Hematopoietic multipotent progenitor cell treated with erythropoietin and hydrocortisone succinate and interleukin-3 and kit ligand, for 4 days (in vitro differentiated cells): ENCODE data around the gene TNKS1BP1.
"Not testable (repeated sequence)": the region's sequence is repeated elsewhere in the genome, so short reads cannot be mapped to it uniquely, and the experiment has no call there.

ENCODE experiments used
- DNase-seq: peaks from one replicate; pipeline ENCODE4 v3.0.0-alpha.2; 2015

TNKS1BP1 gene

DNA sequence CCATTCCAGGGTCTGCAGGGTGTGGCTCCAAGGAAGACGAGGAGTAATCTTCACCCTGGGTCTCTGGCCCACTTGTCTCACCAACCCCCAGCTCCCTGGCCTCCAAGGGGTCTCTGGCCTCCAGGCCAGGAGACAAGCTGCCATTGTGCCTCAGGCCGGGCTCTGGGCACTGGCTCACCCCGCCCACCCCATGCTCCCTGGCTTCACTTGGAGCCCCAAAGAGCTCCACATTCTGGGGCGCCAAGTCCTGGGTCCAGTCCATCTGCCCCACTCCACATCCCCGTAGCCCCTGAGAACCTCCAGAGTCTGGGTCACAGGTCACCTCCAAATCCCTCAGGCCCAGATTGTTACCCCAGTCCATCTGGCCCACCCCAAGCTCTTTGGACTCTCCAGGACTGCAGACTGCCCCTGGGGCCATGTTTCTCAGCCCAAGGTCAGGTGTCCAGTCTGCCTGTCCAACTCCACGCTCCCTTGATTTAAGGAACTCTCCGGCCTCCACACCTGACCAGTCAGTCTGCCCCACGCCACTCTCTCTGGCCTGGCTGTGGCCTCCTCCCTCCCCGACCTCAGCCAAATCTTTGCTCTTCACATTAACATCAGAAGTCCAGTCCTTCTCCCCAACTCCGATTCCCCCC lies 16.2 kb downstream of the TNKS1BP1 start:
- DNase-seq = no peak

DNA sequence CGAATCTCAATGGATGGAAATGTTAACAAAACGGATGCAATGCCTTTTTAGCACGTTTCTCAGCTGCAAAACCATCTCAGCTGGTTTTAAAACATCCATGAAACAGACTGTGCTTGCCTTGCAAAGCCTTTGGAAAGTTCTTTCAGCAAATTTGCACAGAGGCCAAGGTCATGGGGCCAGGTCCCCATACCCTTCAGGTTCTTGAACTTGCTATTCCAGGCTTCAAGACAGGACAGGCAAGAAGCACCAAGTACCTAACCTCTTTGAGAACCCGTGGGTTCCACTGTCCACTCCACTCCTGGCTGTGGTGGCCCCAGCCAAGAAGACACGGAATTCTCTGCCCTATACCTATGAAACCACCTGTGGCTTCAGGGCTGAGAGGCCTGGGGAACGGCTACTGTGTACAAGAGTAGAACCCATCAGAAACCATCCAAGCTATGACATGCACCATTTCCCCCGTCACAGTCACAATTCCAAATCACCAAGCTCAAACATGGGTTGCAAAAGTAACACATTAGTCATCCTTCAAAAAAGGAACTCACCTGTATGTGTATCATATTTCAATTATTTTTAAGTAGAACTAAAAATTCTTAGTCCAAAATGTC lies 17.0 kb downstream of the TNKS1BP1 start:
- DNase-seq = no peak

DNA sequence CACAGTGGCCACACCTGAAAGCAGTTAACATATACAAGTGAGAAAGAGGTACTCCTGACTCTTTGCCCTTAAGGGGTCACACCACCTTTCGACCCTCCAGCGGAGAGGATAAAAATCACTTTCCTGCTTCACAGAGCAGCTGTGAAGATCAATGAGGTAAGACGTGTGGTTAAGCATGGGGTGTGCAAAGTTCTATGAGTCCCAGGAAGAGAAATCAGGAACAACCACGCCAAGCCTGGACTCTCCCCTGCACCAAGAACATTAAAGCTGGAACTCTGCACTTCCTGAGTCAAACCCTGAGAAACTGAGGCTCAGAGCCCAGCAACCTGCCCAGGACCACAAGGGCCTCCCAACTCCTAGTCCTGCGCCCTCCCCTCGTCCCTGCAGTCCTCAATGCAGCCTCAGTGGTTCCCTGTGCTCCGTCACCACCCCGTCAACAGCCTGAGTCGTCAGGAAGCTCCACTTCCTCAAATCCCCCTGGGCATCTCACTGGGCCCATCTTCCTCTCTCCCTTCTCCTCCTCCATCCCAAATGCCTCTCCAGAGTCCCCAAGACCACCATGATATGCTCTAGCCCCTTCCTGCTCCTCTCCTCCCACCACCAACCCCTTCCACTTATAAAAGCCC lies 17.7 kb downstream of the TNKS1BP1 start:
- DNase-seq = no peak

DNA sequence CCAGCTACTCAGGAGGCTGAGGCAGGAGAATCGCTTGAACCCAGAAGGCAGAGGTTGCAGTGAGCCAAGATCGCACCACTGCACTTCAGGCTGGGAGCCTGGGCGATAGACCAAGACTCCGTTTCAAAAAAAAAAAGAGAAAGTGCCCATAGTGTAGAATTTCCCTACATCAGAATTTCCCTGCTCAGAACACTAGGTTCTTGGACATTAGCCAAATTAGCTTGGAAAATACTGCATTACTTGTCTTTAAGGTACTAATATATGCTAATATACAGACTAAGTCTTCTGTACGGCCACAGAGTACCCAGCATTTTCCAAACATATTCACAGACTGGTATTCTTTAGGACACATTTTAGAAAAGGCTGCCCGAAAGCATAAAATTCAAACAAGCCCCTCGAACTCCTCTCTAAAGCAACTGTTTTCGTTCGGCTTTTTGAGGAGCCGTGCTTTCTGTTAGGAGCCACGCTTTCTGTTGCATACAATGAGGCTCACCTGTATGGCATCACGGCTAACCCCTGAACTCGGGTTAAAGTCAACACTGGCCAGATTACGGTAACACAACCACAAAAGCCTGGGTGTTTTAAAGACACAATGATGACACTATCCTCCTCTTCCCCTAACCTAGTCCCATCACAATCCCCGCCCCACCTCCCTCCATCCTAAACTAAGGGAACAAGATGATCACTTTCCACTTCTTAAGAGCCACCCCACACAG lies 18.4 kb downstream of the TNKS1BP1 start:
- no peak for DNase-seq

DNA sequence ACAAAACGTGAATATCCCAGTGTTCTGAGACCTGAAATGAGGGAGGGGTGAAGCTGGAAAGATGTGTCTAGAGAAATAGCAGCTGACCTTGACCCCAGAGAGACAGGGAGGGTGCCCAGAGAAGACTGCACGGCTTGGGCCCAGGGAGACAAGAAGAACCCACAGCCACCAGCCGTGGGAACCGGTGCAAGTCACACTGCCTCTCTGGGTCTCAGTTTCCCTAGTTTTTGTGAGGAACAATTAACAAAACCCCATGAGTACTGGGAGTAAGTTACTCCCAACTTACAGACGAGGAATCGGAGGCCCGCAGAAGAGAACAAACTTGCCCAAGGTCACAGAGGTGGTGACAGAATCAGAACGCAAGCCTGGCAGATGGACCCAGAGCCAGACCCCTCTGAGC lies 19.2 kb downstream of the TNKS1BP1 start:
- DNase-seq = no peak

DNA sequence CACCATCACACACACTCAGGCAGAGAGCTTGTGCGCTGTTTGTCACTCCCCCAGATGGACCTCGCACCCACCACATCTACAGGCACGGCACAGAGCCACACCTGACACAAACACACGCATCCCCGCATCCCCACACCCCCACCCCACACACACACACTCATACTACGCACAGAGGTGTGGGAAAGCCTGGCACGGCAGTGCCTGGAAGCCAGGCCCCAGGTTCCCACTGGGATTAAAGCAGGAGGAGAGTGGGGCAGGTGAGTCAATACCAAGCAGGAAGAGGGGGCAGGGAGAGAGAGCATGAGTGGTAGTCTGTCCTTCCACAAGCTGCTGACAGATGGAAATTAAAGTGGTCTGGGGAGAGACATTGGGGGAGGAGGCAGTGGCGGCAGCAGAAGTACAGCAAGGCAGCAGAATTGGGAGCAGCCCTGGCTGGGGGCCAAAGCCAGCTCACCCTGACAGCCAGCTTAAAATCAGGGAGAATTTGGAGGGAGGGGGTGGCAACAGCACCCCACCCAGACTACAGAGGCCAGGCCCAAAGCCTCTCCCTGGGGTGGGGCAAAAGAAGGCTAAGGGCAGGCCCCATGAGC lies 20.7 kb downstream of the TNKS1BP1 start:
- peak; percentile 31 for DNase-seq

DNA sequence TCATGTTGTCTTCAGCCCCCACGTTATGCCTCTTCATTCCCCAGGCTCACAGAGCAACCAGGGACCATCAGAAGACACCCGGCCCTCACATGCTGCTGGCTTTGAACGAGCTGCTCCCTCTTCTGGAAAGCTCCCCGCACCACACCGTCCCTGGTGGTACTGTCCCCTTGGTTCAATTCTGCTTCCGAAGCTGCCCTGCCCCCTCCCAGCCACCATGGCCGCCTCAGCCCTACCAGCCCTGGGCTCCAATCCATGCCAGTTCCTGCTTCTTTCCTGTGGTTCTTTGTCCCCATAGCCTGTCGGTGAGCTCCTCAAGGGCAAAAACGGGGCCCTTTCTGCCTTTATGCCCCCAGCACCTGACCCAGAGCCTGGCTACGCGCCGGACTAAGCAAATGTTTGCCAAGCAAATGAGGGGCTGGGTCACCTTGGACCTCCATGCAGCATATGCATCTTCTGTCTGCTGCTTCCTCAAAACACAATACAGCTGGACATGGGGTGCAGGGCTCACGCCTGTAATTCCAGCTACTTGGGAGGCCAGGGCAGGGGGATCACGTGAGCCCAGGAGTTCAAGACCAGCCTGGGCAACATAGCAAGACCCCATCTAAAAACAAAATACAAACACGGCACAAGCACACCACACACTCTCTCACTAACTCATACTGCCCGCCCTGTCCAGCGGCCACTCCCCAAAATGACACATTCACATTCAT lies 21.3 kb downstream of the TNKS1BP1 start:
- no peak for DNase-seq

DNA sequence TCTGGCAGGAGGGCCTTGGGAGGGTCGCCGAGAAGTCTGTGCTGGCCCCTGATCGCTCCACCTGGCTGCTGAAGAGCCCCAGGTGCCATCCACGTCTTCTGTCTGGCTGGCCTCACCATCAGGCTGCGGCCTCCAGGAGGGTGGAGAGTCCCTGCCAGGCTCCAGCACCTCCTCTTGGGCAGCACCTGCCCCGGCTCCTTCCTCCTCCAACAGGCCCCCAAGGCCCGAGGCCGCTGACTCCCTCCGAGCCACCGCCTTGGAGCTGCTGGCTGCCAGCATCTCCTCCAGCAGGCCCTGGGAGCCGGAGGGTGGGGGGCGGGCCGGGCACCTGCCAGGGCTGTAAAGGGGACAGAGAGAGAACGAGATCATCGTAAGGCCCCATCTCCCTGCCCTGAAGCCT lies 22.3 kb downstream of the TNKS1BP1 start:
- no peak for DNase-seq

DNA sequence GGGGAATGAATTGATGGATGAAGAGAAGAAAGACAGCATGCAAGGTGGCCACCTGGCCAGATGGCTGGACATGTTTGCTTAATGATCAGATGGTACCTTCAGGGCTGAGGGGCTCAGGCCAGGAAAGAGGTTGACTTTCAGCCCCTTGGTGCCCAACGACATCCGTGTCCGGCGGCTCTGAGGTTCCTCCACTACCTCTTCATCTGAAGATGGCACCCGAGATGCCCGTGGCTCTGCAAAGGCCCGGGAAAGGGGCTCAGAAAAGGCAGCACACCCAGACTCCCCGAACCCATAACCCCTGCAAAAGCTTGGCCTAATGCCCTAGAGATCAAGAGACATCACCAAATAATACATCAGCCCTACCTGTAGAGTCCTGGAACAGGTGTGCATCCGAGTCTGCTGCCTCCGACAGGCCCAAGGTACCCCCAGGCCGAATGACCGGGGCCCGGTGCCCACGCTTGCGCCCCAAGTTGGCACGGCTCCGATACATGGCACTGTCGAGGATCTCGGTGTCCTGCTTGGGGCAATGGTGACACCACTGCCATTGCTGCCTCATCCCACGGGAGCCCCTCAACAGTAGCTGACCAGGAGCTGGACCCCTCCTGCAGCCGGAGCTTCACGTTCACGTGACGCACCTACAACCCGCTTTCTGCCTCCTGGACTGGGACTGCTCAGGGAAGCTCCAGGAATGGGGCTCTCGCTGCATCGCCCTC lies 22.9 kb downstream of the TNKS1BP1 start:
- DNase-seq = no peak

DNA sequence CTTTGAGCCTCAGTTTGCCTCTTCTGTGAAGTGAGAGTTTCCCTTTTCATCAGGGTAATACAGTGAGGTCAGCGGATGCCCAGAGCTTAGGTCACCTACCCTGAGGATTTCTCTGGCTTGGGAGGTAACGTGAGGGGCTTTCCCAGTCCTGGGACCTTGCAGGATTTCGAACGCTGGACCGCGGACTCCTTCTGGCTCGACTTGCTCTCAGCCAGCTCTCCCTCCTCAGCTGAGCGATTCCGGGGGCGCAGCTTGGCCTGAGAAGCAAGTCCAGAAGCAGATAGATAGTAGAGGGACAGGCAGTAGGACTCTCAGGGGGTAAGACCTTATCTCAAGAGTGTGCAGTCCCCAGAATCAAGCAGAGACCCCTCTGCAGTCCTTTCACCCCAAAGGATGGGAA lies 24.0 kb downstream of the TNKS1BP1 start:
- no peak for DNase-seq

DNA sequence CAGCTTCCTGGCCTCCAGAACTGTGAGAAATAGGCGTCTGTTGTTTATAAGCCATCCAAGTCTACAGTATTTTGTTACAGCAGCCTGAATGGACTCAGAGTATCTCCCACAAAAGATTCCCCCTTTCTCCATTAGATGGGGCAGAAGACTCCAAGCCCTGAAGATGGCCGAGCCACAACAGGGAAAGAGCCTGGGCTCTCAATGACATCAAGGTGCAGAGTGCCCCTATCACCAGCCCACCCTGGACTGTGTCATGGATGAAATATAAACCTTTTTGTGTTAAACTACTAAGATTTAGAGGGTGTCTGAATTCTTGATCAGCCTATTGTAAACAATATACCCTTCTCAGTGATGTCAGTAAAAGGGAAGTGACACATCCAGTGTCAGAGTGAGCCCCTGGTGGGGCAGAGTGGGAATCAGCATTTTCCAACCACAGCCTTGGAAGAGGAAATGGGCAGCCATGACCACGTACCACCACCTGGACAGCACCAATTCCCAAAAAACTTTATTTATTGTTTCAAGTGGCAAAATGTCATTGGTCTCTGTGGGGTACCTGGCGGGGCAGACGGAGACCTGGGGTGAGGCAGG lies 25.5 kb downstream of the TNKS1BP1 start:
- no peak for DNase-seq

DNA sequence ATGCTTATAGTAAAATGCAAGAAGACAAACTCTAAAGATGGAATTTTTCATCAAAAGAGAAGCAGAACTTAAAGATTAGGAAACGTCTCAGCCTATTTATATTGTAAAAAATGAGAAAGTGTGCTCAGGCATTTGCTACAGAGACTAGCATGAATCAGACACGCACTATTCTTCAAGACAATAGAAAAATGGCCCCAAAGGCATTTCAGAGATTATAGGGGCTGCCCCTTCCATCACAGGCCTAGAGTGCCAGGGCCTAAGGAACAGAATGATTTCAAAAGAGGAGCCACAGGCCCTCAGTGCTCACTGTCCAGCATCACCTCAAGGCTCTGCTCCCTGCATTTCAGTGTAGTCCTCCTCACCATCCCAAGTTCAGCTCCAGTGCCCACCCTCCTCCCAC lies 27.5 kb downstream of the TNKS1BP1 start:
- no peak for DNase-seq

DNA sequence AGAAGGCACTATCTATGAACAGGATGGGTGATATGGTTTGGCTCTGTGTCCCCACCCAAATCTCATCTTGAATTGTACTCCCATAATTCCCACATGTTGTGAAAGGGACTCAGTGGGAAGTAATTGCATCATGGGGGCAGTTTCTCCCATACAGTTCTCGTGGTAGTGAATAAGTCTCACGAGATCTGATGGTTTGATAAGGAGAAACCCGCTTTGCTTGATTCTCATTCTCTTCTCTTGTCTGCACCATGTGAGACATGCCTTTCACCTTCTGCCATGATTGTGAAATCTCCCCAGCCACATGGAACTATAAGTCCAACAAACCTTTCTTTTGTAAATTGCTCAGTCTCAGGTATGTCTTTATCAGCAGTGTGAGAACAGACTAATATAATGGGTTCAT lies 28.5 kb downstream of the TNKS1BP1 start:
- DNase-seq = not testable (repeated sequence)

DNA sequence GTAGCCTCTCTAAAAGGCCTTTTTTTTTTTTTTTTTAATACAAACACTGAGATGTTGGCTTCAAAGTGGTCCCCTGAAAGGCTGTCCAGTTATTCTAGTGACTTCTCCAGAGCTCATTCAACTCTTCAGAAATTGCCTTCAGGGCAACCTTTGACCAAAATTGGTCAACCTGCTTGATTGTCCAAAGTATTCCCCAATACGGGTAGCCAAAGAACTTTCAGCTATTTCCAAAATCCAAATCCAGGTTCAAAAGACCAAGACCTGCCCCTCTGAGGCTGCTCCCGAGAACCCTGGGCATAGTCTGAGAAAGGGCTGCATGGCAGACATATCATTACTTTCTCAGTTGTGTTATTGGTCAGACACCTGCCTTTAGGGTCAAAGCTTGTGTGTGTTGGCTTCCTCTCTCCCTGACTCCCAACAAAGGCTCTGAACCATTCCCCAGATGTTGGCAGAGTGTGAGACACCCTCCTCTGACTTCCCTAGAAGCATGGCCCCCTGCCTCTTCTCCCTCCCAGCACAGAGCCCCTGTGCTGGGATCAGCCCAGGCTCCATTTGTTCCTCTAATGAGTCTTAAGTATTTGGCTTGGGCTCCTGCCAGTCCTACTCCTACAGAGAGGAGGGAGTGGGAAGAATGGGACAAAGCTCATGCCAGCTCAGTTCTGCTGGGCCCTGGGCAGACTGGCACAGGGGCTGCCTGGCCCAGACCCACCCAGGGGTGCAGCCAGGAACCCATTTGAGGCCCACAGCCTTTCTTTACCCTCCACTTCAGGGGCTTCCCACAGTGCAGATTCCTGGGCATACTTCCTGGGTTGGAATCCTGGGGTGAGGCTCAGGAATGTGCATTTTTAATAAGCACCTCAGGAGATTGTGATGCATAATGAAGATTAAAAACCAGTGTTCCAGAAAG lies 30.3 kb downstream of the TNKS1BP1 start:
- no peak for DNase-seq

DNA sequence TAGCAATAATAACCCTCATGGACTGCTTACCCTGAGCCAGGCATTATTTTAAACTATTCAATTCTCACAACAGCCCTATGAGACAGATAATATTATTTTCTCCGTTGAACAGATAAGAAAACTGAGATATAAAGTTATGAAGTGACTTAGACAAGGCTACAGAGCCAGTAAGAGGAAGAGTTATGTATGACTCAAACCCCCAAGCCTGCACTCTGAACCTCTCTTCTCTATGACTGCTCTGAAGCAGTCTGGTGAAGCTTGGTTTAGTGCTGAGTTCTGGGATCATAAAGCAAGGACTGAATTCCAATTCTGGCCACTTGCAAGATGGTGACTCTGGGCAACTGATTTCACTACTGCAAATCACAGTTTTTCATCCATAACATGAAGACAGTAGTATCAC lies 34.5 kb downstream of the TNKS1BP1 start:
- DNase-seq = no peak

DNA sequence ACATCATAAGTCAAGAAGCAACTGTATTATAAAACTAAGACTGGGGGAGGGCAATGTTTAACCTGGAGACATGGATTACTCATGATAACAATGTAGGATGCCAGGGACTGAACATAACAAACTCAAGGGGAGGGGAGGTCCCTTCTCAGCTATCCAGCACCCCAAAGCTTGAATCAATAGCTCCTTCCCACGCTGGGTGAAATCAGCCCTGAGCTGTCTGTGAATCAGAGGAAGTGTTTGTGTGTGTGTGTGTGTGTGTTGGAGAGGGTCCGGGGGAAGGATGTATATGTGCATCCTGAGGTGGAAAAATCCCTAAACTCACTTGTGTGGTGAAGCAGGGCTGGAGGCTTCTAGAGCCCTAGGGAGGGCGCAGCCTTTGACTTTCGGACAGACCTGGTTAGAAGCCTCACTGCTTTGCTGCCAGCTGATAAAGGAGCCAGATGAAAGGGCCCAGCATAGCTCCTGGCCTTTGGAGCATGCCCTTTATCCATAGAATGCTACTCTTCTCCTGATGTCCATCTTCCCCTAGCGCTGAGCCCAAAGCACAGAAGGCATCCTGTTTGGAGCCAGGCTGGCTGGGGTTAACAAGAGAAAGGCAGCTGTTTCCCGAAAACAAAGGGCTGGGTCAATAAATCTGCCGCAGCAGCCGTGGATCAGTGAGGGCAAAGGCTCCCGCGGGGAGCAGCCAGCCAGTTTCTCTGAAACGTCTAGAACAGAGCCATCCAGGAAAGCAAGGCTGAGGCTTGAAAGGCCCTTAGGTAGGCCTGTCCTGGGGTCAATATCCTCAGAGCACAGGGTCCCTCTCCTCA lies 35.8 kb downstream of the TNKS1BP1 start:
- DNase-seq = no peak

DNA sequence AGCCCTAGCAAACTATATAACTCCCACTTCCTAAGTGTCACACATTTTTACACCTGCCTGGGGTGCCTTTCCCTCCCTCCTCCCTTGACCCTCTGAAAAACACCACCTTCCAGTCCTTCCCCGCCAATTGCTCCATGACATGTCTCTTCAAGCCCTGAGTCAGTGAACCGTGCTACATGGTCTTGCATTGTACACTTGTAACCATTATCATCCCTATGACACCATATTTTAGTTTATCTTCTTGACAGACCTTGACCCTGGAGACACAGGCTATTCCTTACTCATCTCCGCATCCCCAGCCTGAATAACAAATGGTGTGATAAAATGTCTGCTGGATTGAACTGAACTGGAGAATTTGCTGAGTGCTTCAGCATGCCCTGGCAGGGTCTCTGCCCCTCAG lies 36.9 kb downstream of the TNKS1BP1 start:
- DNase-seq = no peak

DNA sequence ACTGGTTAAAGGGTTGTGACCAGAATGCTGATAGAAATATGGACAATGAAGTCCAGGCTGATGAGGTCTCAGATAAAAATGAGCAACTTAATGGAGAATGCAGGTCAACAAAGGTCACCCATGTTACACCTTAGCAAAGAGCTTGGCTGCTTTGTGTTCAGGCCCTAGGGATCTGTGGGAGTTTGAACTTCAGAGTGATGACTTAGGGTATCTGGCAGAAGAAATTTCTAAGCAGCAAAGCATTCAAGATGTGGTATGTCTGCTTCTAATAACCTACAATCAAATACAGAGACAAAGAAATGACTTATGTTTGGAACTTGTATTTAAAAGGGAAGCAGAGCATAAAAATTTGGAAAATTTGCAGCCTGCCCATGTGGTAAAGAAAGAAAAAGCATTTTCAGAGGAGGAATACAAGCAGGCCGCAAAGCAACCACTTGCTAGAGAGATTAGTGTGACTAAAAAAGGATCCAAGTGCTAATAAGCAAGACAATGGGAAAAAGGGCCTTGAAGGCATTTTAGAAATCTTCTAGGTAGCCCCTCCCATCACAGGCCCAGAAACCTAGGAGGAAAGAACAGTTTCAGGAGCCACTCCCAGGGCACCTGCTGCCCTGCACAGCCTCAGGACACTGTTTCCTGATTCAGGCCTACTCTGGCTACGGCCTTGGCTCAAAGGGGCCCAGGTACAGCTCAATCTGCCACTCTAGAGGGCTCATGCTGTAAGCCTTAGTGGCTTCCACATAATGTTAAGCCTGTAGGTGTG lies 41.3 kb downstream of the TNKS1BP1 start:
- DNase-seq = no peak

DNA sequence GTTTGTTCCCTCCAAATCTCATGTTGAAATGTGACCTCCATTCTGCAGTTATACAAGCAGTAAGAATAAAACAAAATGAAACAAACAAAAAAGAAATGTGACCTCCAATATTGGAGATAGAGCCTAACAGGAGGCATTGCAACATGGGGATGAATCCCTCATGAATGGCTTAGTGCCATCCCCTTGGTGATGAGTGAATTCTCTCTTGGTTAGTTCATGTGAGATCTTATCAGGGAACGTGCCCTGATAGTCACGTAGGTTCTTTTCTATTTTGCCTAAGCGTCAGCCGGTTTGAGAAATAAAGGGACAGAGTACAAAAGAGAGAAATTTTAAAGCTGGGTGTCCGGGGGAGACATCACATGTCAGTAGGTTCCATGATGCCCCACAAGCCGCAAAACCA lies 43.2 kb downstream of the TNKS1BP1 start:
- not testable (repeated sequence) for DNase-seq
